ENCODE results near the gene SIGLEC14. TPM values are rescaled to one million over a fixed set of nuclear protein-coding genes. Genes with fewer than 3 reads are reported as not detected.
A peak's percentile ranks its signal among the peaks of the same experiment; 100 is the strongest.
"Not testable (repeated sequence)": the region's sequence is repeated elsewhere in the genome, so short reads cannot be mapped to it uniquely, and the experiment has no call there.

SIGLEC14 gene, protein sequence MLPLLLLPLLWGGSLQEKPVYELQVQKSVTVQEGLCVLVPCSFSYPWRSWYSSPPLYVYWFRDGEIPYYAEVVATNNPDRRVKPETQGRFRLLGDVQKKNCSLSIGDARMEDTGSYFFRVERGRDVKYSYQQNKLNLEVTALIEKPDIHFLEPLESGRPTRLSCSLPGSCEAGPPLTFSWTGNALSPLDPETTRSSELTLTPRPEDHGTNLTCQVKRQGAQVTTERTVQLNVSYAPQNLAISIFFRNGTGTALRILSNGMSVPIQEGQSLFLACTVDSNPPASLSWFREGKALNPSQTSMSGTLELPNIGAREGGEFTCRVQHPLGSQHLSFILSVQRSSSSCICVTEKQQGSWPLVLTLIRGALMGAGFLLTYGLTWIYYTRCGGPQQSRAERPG
- total RNA-seq: 0.75 TPM

GRCh38 chr19:51646730-51647129 is at the start of gene SIGLEC14:
Gene SIGLEC14, minus strand, starts transcription at chr19:51646825. Its CDS starts 66 bp downstream, at chr19:51646759.
- H3K27me3 ChIP-seq; DNase-seq (ENCODE audit: low spot score in 2 of 2); H3K36me3 ChIP-seq; H3K27ac ChIP-seq; H3K9me3 ChIP-seq; intact Hi-C loops (cut with DNase I); H3K4me3 ChIP-seq; H3K4me1 ChIP-seq: not testable (repeated sequence)

GRCh38 chr19:51695702-51696315 is 49.2 kb upstream of the SIGLEC14 start:
- no peak for DNase-seq (ENCODE audit: low spot score in 2 of 2)

DNA sequence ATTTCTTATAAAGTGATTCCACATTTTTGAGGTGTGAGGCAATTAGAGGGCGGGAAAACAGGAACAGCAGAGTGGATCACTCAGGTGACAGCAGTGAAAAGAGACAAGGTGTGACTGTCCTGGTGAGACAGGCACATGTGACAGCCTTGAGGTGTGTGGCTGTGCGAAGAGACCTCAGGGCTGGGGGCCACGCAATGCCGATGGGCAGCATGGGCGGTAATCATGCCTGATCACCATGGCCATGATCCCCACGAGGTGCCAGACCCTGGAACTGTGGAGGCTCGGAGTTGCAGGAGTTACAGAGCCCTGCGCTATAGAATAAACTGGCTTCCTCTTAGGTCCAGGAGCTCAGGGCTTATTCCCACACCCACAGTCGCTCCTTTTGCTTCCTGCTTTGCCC is 48.5 kb upstream of the SIGLEC14 start:
- no peak overlapping the region for H3K27ac ChIP-seq
- no peak for TF ChIP-seq CTCF (IDR thresholded peaks at IDR 0.05)
- H3K36me3 ChIP-seq: peaks cover 28 to 63% of the 10 kb centered on the region in 2 donors
- no peak overlapping the region for H3K4me3 ChIP-seq
- DNase-seq (ENCODE audit: low spot score in 2 of 2): no peak
- no peaks in the 10 kb centered on the region for H3K9me3 ChIP-seq
- no peaks in the 10 kb centered on the region for H3K27me3 ChIP-seq
- intact Hi-C loops (cut with DNase I): loop anchor here (10.0 kb wide), 1 partner anchor 1320 kb away; the partner anchor contains the start of gene NR1H2
- peaks cover 7 to 13% of the 10 kb centered on the region in 2 donors for H3K4me1 ChIP-seq

More at GRCh38 chr19:51695702-51696315, 49.2 kb upstream of the SIGLEC14 start:
- Histone ChIP-seq H3K36me3 (peaks cover 28 to 65% of the 10 kb centered on the region in 2 donors), H3K27me3 (no peaks in the 10 kb centered on the region), H3K4me3 (no peak overlapping the region), H3K27ac (no peak overlapping the region), H3K9me3 (no peaks in the 10 kb centered on the region), H3K4me1 (peaks cover 7 to 13% of the 10 kb centered on the region in 2 donors)
- TF ChIP-seq CTCF (IDR thresholded peaks at IDR 0.05): no peak
- intact Hi-C loops (cut with DNase I): loop anchor here (10.0 kb wide), 1 partner anchor 1321 kb away; the partner anchor contains the start of gene NR1H2

- Histone ChIP-seq H3K27ac (no peak overlapping the region), H3K4me1 (peaks cover 7 to 13% of the 10 kb centered on the region in 2 donors), H3K4me3 (no peak overlapping the region), H3K27me3 (no peaks in the 10 kb centered on the region), H3K36me3 (peaks cover 28 to 60% of the 10 kb centered on the region in 2 donors), H3K9me3 (no peaks in the 10 kb centered on the region)
- intact Hi-C loops (cut with DNase I): loop anchor here (10.0 kb wide), 1 partner anchor 1320 kb away; the partner anchor contains the start of gene NR1H2
- TF ChIP-seq CTCF (IDR thresholded peaks at IDR 0.05): no peak
- DNase-seq (ENCODE audit: low spot score in 2 of 2): no peak
Measured at GRCh38 chr19:51694318-51695085, 47.9 kb upstream of the SIGLEC14 start.

- Histone ChIP-seq H3K9me3 (no peaks in the 10 kb centered on the region), H3K4me3 (no peak overlapping the region), H3K4me1 (peaks cover 7 to 13% of the 10 kb centered on the region in 2 donors), H3K36me3 (peaks cover 28 to 55% of the 10 kb centered on the region in 2 donors), H3K27me3 (no peaks in the 10 kb centered on the region), H3K27ac (peak overlapping the region; percentile 97 to 100)
- intact Hi-C loops (cut with DNase I): loop anchor here (10.0 kb wide), 1 partner anchor 1319 kb away; the partner anchor contains the start of gene NR1H2
- DNase-seq (ENCODE audit: low spot score in 2 of 2): no peak
- no peak for TF ChIP-seq CTCF (IDR thresholded peaks at IDR 0.05)
Measured at GRCh38 chr19:51693819-51694218, 47.2 kb upstream of the SIGLEC14 start.

Measured in ascending aorta (tissue), 2 donors.